HG03175 (cell line): Measurements from ENCODE around the gene POLRMT.

Experiments used
- ATAC-seq: cut with Tn5 transposase; IDR thresholded peaks from one replicate; pipeline ENCODE4 v1.9.1; 2021; ENCODE audit warnings: mild to moderate bottlenecking, moderate library complexity; ENCODE audit not compliant: unreplicated experiment

Gene POLRMT

GRCh38 chr19:581399-582111 lies 51.8 kb downstream of the POLRMT start:
- no peak for ATAC-seq

DNA sequence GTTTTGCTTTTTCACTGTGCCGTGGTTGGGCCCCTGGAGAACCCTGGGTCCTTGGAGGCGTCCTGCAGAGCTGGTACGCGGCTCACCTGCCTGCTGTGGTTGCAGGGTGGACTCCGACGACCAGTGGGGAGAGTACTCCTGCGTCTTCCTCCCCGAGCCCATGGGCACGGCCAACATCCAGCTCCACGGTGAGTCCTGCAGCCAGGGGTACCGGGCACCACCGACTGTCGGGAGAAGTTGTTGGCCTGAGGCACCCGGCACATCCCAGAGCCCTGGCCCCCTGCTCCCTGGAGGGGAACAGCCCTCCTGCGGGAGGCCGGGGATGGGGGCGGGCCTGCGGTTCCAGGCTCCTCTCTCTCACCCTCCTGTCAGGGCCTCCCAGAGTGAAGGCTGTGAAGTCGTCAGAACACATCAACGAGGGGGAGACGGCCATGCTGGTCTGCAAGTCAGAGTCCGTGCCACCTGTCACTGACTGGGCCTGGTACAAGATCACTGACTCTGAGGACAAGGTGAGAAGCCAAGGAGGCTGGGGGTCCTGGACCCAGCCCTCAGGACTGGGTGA lies 53.0 kb downstream of the POLRMT start:
- no peak for ATAC-seq

DNA sequence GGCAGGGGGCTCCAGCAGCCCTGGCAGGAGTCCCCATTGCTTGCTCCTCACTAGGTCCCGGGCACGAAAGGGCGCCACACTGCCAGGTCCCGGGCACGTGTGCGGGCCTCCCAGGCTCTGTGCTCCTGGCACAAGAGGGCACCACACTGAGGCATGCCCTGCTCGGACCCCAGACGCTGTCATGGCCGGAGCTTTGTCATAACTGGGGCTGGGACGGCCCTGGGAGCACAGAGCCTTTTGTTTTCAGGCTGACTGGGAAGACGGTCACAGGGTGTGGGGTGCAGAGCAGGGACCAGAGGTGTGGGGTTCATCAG lies 53.5 kb downstream of the POLRMT start:
- ATAC-seq, result no peak

GRCh38 chr19:579111-579841 lies 54.1 kb downstream of the POLRMT start:
- no peak for ATAC-seq

DNA sequence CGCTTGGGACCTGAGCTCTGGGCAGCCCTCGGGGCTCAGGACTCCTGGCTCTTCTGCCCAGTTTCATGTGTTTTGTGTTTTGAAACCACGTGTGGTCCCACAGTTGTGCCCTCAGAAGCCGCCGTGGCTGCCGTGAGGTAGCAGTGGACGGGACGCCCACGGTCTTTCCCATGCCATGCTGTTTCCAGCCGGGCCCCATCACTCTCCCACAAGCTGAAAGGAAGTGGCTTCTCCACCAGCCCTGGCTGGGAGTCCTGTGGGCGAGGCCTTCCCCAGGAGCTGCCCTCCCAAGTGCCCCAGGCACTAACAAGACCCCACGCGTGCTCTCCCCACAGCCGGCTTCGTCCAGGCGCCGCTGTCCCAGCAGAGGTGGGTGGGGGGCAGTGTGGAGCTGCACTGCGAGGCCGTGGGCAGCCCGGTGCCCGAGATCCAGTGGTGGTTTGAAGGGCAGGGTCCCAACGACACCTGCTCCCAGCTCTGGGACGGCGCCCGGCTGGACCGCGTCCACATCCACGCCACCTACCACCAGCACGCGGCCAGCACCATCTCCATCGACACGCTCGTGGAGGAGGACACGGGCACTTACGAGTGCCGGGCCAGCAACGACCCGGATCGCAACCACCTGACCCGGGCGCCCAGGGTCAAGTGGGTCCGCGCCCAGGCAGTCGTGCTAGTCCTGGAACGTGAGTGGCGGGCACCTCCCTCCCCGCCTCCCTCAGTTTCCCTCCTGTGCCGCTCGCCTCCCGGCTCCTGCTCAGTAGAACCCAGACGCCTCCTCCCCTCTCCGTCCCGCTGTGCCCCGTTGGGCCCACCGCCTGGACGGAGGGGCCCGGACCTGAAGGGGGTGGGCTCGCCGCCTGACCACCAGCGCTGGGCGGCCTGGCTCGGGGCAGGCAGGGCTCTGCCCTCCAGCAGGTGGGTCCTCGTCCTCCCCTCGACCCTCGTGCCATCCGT lies 55.6 kb downstream of the POLRMT start:
- no peak for ATAC-seq

DNA sequence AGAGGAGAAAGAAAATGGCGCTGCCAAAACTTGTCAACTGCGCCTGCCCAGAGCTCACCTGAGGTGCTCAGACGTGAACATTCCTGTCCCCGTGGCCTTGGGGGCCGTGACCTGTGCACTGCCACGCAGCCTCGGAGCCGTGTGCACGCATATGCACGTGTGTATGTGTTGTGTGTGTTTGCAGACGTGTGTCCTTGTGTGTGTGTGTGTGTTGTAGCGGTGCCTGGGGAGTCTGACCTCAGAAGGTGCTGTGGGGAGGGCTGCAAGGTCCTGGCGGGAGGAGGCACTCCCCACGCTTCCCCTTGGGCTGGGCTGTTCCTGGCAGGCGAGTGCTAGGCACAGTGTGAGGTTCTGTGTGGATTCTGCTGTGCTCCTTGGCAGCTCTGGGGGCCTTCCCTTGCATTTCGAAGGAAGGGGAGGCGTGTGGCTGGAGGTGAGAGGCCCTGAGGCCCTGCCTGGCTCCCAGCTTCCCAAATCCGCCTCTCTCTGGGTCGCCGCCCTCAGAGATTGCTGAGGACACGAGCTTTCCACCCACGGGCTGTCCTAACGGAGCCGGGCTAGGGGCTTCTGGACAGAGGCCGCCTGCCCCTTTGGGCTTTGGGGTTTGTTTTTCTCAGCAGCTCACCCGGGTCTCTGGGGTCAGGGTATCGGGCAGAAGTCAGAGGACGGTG lies 56.4 kb downstream of the POLRMT start:
- ATAC-seq, result no peak

- ATAC-seq, result no peak
Observed at GRCh38 chr19:575527-576506, 57.5 kb downstream of the POLRMT start.

DNA sequence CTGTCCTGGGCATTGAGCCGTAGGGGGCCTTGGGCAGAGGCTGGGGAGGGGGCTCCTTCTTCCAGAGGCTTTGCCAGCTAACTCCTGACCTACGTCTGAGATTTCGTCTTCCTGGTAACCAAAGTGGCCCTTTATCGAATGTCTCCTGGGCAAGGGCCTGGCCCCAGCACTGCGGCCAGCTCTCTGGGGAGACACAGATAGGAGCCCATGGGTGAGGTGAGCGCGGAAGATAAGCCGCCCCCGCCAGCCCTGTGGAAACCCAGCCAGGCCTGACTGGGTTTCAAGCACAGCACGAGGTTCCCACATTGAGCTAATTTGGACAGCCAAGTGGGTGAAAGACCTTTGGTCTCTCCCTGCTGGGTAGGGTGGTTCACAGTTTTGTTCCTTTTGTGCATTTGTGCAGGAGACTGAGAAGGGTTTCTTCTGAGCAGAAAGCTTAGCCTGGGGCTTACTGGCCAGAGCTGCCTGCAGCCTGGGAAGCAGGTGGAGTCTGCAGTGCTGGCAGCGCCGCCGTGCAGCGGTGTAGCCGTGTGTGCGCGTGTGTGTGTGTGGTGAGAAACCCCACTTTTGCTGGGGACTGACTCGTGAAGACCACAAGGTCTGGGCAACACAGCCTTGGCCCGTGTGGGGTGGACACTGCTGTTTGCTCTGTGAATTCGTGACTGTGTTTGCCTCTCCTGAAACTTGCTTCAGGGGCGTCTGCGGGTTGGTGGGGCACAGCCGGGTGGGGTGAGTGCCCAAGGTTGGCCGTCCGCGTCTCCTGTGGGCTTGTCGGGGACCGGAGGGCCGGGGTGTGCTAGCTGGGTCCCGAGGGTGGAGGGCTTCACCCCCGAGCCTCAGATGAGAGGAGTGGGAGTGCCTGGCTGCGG lies 58.4 kb downstream of the POLRMT start:
- no peak for ATAC-seq

- no peak for ATAC-seq
Observed at GRCh38 chr19:573519-573825, 59.9 kb downstream of the POLRMT start.

GRCh38 chr19:572743-573518 lies 60.4 kb downstream of the POLRMT start:
- peak; percentile 16 for ATAC-seq

- peak; percentile 73 for ATAC-seq
Observed at GRCh38 chr19:572140-572742, 61.1 kb downstream of the POLRMT start, which contains the start of gene BSG. BSG (plus strand) TSS chr19:572596; CDS start chr19:572635, 39 bp downstream.

- no peak for ATAC-seq
Observed at GRCh38 chr19:571566-571974, 61.8 kb downstream of the POLRMT start.

- ATAC-seq, result no peak
Observed at GRCh38 chr19:570937-571565, 62.3 kb downstream of the POLRMT start.

DNA sequence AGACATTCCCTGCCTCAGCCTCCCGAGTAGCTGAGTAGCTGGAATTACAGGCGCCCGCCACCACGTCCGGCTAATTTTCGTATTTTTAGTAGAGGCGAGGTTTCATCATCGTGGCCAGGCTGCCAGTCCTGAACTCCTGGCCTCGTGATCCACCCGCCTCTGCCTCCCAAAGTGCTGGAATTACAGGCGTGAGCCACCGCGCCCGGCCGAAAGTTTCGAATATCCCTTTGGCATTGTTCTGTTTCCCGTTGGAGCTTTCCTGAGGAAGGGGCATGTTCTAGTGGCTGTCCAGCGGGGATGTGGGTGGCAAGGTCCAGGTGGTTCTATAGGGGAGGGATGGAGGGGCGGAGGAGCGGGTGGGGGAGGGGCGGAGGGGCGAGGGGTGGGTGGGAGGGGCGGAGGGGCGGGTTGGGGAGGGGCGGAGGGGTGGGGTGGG lies 63.1 kb downstream of the POLRMT start:
- no peak for ATAC-seq

GRCh38 chr19:567296-567900 lies 65.9 kb downstream of the POLRMT start:
- ATAC-seq, result no peak
